GM18520 (cell line): Measurements from ENCODE around the gene CFP.
"Not testable (repeated sequence)": the region's sequence is repeated elsewhere in the genome, so short reads cannot be mapped to it uniquely, and the experiment has no call there.

Experiments
- ATAC-seq: cut with Tn5 transposase; IDR thresholded peaks from one replicate; pipeline ENCODE4 v1.9.1; 2021; ENCODE audit not compliant: unreplicated experiment

CFP gene

GRCh38 chrX:47607091-47607490 is 22.6 kb downstream of the CFP start:
- no peak for ATAC-seq

- ATAC-seq, result no peak
Measured at GRCh38 chrX:47605024-47605423, 24.7 kb downstream of the CFP start.

- not testable (repeated sequence) for ATAC-seq
Measured at GRCh38 chrX:47603125-47603524, 26.6 kb downstream of the CFP start.

- ATAC-seq, result no peak
Measured at GRCh38 chrX:47597222-47597621, 32.5 kb downstream of the CFP start.

GRCh38 chrX:47596256-47596655 is 33.5 kb downstream of the CFP start:
- no peak for ATAC-seq

- no peak for ATAC-seq
Measured at GRCh38 chrX:47595716-47596251, 33.9 kb downstream of the CFP start.

GRCh38 chrX:47593522-47593921 is 36.2 kb downstream of the CFP start:
- no peak for ATAC-seq

GRCh38 chrX:47590984-47591383 is 38.7 kb downstream of the CFP start:
- ATAC-seq, result no peak

GRCh38 chrX:47587906-47588735 is 41.6 kb downstream of the CFP start:
- no peak for ATAC-seq

GRCh38 chrX:47587091-47587891 is 42.4 kb downstream of the CFP start:
- no peak for ATAC-seq

GRCh38 chrX:47586043-47586787 is 43.5 kb downstream of the CFP start:
- ATAC-seq, result no peak

GRCh38 chrX:47585273-47585672 is 44.5 kb downstream of the CFP start:
- ATAC-seq, result no peak

- ATAC-seq, result no peak
Measured at GRCh38 chrX:47584714-47585113, 45.0 kb downstream of the CFP start.

GRCh38 chrX:47583240-47583861 is 46.4 kb downstream of the CFP start:
- ATAC-seq, result no peak

- peak; percentile 49 for ATAC-seq
Measured at GRCh38 chrX:47581731-47582647, 47.7 kb downstream of the CFP start, which contains the start of gene TIMP1. TIMP1 (plus strand) TSS chrX:47582436; CDS start chrX:47583416, 980 bp downstream.

GRCh38 chrX:47579537-47579936 is 50.2 kb downstream of the CFP start:
- ATAC-seq, result no peak

GRCh38 chrX:47578692-47579091 is 51.0 kb downstream of the CFP start:
- no peak for ATAC-seq

GRCh38 chrX:47577901-47578300 is 51.8 kb downstream of the CFP start:
- ATAC-seq, result no peak

- ATAC-seq, result no peak
Measured at GRCh38 chrX:47577424-47577823, 52.3 kb downstream of the CFP start.
